22Rv1 (cell line): ENCODE measurements around the gene TNFSF9.

ENCODE experiments used
- H3K27ac ChIP-seq: fragments of 450-650 bp; 2 replicates; pipeline ENCODE4 v1.5.1; 2017
- ZFX ChIP-seq: fragments of 450-650 bp; IDR thresholded peaks from 2 replicates; pipeline ENCODE4 v1.6.1; 2017; ENCODE audit warnings: antibody characterized with exemption, borderline replicate concordance
- TF ChIP-seq, protein P1 (sequence below): fragments of 450-650 bp; IDR thresholded peaks from 2 replicates; pipeline ENCODE4 v1.5.1; 2017; ENCODE audit warnings: mild to moderate bottlenecking

TNFSF9 gene

GRCh38 chr19:6568816-6569215, 38.0 kb downstream of the TNFSF9 start:
- H3K27ac ChIP-seq = no peak overlapping the region
- TF ChIP-seq, protein P1, sequence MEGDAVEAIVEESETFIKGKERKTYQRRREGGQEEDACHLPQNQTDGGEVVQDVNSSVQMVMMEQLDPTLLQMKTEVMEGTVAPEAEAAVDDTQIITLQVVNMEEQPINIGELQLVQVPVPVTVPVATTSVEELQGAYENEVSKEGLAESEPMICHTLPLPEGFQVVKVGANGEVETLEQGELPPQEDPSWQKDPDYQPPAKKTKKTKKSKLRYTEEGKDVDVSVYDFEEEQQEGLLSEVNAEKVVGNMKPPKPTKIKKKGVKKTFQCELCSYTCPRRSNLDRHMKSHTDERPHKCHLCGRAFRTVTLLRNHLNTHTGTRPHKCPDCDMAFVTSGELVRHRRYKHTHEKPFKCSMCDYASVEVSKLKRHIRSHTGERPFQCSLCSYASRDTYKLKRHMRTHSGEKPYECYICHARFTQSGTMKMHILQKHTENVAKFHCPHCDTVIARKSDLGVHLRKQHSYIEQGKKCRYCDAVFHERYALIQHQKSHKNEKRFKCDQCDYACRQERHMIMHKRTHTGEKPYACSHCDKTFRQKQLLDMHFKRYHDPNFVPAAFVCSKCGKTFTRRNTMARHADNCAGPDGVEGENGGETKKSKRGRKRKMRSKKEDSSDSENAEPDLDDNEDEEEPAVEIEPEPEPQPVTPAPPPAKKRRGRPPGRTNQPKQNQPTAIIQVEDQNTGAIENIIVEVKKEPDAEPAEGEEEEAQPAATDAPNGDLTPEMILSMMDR = no peak
- TF ChIP-seq ZFX = no peak

GRCh38 chr19:6570764-6571163, 39.9 kb downstream of the TNFSF9 start:
- TF ChIP-seq ZFX = no peak
- TF ChIP-seq, protein P1 = no peak
- no peak overlapping the region for H3K27ac ChIP-seq

DNA sequence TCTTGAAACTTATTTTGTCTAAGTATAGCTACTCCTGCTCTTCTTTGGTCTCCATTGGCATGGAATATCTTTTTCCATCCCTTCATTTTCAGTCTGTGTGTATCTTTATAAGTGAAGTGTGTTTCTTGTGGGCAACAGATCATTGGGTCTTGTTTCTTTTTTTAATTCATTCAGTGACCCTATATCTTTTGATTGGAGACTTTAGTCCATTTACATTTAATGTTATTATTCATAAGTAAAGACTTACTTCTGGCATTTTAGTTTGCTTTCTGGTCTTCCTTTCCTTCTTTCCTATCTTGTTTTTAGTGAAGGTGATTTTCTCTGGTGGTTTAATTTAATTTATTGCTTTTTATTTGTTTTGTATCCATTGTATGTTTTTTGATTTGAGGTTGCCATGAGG, 40.3 kb downstream of the TNFSF9 start:
- H3K27ac ChIP-seq = no peak overlapping the region
- TF ChIP-seq, protein P1 = no peak
- no peak for TF ChIP-seq ZFX

- H3K27ac ChIP-seq = no peak overlapping the region
- TF ChIP-seq, protein P1 = no peak
- no peak for TF ChIP-seq ZFX
Measured at GRCh38 chr19:6572217-6572616, 41.4 kb downstream of the TNFSF9 start.

GRCh38 chr19:6573350-6573749, 42.5 kb downstream of the TNFSF9 start:
- TF ChIP-seq ZFX = no peak
- TF ChIP-seq, protein P1 = no peak

DNA sequence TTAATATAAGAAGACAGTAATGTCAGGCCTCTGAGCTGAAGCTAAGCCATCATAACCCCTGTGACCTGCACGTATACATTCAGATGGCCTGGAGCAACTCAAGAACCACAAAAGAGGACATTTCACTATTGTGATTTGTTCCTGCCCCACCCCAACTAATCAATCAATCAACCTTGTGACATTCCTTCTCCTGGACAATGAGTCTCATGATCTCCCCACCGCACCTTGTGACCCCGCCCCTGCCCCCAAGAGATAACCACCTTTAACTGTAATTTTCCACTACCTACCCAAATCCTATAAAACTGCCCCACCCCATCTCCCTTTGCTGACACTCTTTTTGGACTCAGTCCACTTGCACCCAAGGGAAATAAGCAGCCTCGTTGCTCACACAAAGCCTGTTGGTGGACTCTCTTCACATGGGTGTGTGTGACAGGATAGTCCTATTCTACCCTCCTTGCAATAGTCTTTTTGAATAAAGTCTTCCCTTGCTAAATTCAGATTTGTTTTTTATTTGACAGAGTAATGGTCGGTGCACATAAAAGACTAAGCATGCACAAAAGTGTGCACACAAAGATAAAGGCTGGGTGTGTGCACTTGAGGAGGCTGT, 46.1 kb downstream of the TNFSF9 start:
- TF ChIP-seq, protein P1 = no peak
- TF ChIP-seq ZFX = no peak
- H3K27ac ChIP-seq = no peak overlapping the region

More at GRCh38 chr19:6573350-6573749, 42.5 kb downstream of the TNFSF9 start:
- no peak overlapping the region for H3K27ac ChIP-seq

DNA sequence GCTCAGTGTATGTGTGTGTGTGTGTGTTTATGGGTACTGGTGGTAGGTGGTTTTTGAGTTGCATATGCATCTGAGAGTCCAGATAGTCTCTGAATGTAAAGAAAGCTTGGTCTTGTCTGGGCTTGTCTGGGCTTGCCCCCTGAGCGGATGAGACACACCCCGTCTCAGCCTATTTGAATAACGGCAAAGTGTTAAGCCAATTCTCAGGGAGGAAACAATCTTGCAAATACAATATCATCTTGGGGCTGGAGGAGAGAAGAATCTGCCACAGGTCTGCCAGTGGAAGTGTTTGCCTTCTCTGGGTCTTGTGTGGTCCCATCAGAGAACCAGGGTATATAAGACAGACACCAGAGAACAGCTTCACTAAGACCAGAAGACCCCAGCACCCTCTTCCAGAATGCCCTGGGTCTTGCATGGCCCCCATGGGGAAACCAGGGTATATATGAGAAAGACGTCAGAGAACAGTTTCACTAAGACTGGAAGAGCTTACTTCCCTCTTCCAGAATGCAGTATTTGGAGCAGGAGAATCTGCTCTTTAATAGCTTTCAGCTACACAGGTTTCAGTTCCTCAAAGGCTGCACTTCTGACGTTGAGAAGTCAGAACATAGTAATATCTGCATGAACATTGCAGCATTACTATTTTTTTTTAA, 46.8 kb downstream of the TNFSF9 start:
- TF ChIP-seq, protein P1 = no peak
- no peak for TF ChIP-seq ZFX
- no peak overlapping the region for H3K27ac ChIP-seq
